ENCODE measurements around the gene ADAT3.

Gene ADAT3

GRCh38 chr19:1947651-1948209 lies 42.5 kb downstream of the ADAT3 start:
- no peak overlapping the region for H3K4me3 ChIP-seq (ENCODE audit: low read depth in 1 of 2, low read length in 2 of 2)
- peaks cover 9% of the 10 kb centered on the region for H3K4me1 ChIP-seq (ENCODE audit: insufficient read depth, low read length)
- no peak overlapping the region for H3K27ac ChIP-seq (ENCODE audit: low read depth, low read length)
- no peaks in the 10 kb centered on the region for H3K36me3 ChIP-seq (ENCODE audit: insufficient read depth, low read length)
- H3K9ac ChIP-seq (ENCODE audit: low read length) = no peak overlapping the region
- H3K27me3 ChIP-seq (ENCODE audit: control insufficient read depth in 1 of 2, insufficient read depth in 2 of 2, low read length in 2 of 2) = no peaks in the 10 kb centered on the region
- H3K9me3 ChIP-seq (ENCODE audit: low read length) = no peaks in the 10 kb centered on the region

DNA sequence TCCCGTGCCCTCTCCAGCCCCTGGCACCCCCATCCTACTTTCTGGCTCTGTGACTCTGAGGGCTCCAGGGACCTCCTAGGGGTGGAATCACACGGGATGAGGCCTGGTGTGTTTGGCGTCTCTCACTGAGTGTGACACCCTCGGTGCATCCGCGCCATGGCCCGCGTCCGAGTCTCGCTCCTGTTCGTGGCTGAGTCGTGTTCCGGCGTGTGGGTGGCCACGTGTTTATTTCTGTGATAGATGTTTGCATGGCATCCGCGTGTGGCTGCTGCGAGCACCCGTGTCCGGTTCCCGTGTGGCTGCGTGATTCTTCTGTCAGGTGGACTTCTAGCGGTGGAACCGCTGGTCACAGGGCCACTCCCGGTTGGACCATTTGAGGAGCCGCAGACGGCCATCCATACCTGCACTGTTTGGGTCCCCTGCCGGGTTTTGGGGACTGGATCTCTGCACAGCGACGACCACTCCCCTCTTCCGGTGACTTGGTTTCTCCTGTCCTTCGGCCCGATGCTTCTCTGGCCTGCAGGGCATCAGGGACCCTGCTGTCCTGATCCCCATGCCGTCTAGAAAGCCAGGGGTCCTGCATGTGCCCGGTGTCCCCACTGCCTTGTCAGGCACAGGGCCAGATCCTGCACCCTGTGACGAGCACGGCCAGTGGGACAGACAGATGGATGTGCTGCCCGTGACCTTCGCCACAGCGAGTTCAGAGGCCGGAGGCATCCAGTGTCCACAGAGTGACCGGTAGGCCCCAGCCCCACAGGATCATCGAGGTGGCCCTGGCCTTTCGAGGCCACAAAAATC lies 44.3 kb downstream of the ADAT3 start:
- Histone ChIP-seq H3K36me3 (ENCODE audit: insufficient read depth, low read length) (no peaks in the 10 kb centered on the region), H3K4me3 (ENCODE audit: low read depth in 1 of 2, low read length in 2 of 2) (no peak overlapping the region), H3K27ac (ENCODE audit: low read depth, low read length) (no peak overlapping the region), H3K9ac (ENCODE audit: low read length) (no peak overlapping the region), H3K4me1 (ENCODE audit: insufficient read depth, low read length) (no peaks in the 10 kb centered on the region), H3K9me3 (ENCODE audit: low read length) (no peaks in the 10 kb centered on the region), H3K27me3 (ENCODE audit: control insufficient read depth in 1 of 2, insufficient read depth in 2 of 2, low read length in 2 of 2) (no peaks in the 10 kb centered on the region)

- no peaks in the 10 kb centered on the region for H3K4me1 ChIP-seq (ENCODE audit: insufficient read depth, low read length)
- H3K36me3 ChIP-seq (ENCODE audit: insufficient read depth, low read length) = no peaks in the 10 kb centered on the region
These were observed 45.4 kb downstream of the ADAT3 start for GRCh38 chr19:1950640-1951039.

GRCh38 chr19:1952635-1953034 lies 47.4 kb downstream of the ADAT3 start:
- no peak overlapping the region for H3K9ac ChIP-seq (ENCODE audit: low read length)
- no peaks in the 10 kb centered on the region for H3K36me3 ChIP-seq (ENCODE audit: insufficient read depth, low read length)
- peaks cover 8% of the 10 kb centered on the region for H3K4me1 ChIP-seq (ENCODE audit: insufficient read depth, low read length)
- no peaks in the 10 kb centered on the region for H3K27me3 ChIP-seq (ENCODE audit: control insufficient read depth in 1 of 2, insufficient read depth in 2 of 2, low read length in 2 of 2)
- H3K4me3 ChIP-seq (ENCODE audit: low read depth in 1 of 2, low read length in 2 of 2) = no peak overlapping the region
- no peaks in the 10 kb centered on the region for H3K9me3 ChIP-seq (ENCODE audit: low read length)
- no peak overlapping the region for H3K27ac ChIP-seq (ENCODE audit: low read depth, low read length)

More at GRCh38 chr19:1950640-1951039, 45.4 kb downstream of the ADAT3 start:
- Histone ChIP-seq H3K9ac (ENCODE audit: low read length) (no peak overlapping the region), H3K27ac (ENCODE audit: low read depth, low read length) (no peak overlapping the region), H3K4me3 (ENCODE audit: low read depth in 1 of 2, low read length in 2 of 2) (no peak overlapping the region), H3K27me3 (ENCODE audit: control insufficient read depth in 1 of 2, insufficient read depth in 2 of 2, low read length in 2 of 2) (no peaks in the 10 kb centered on the region), H3K9me3 (ENCODE audit: low read length) (no peaks in the 10 kb centered on the region)

- no peak overlapping the region for H3K27ac ChIP-seq (ENCODE audit: low read depth, low read length)
- no peak overlapping the region for H3K9ac ChIP-seq (ENCODE audit: low read length)
- no peak overlapping the region for H3K4me3 ChIP-seq (ENCODE audit: low read depth in 1 of 2, low read length in 2 of 2)
- H3K36me3 ChIP-seq (ENCODE audit: insufficient read depth, low read length) = no peaks in the 10 kb centered on the region
- H3K27me3 ChIP-seq (ENCODE audit: control insufficient read depth in 1 of 2, insufficient read depth in 2 of 2, low read length in 2 of 2) = no peaks in the 10 kb centered on the region
- peaks cover 8% of the 10 kb centered on the region for H3K4me1 ChIP-seq (ENCODE audit: insufficient read depth, low read length)
- H3K9me3 ChIP-seq (ENCODE audit: low read length) = no peaks in the 10 kb centered on the region
These were observed 47.8 kb downstream of the ADAT3 start for GRCh38 chr19:1953037-1953436.

GRCh38 chr19:1953441-1954094 lies 48.4 kb downstream of the ADAT3 start:
- Histone ChIP-seq H3K36me3 (ENCODE audit: insufficient read depth, low read length) (no peaks in the 10 kb centered on the region), H3K27ac (ENCODE audit: low read depth, low read length) (no peak overlapping the region), H3K4me1 (ENCODE audit: insufficient read depth, low read length) (peaks cover 8% of the 10 kb centered on the region), H3K9ac (ENCODE audit: low read length) (no peak overlapping the region), H3K4me3 (ENCODE audit: low read depth in 1 of 2, low read length in 2 of 2) (no peak overlapping the region), H3K9me3 (ENCODE audit: low read length) (no peaks in the 10 kb centered on the region), H3K27me3 (ENCODE audit: control insufficient read depth in 1 of 2, insufficient read depth in 2 of 2, low read length in 2 of 2) (no peaks in the 10 kb centered on the region)

DNA sequence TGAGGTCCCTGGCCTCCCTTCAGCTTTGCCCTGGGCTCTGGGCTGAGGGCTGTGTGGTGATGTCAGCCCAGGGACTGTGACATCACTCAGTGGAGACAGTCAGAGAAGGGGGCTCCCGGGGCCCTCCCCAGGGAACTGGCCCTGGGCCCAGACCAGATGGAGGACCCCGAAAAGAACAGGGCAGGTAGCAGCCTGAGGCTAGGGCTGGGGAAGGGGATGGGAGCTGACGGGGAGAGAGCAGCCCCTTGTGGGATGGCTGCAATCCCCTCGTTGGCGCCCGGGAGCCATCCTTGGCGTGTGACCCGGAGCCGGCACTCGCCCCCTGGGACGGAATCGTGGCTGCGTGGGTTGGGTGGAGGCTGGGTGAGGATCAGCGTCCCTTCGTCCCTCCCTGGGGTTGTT lies 49.3 kb downstream of the ADAT3 start:
- no peaks in the 10 kb centered on the region for H3K36me3 ChIP-seq (ENCODE audit: insufficient read depth, low read length)

DNA sequence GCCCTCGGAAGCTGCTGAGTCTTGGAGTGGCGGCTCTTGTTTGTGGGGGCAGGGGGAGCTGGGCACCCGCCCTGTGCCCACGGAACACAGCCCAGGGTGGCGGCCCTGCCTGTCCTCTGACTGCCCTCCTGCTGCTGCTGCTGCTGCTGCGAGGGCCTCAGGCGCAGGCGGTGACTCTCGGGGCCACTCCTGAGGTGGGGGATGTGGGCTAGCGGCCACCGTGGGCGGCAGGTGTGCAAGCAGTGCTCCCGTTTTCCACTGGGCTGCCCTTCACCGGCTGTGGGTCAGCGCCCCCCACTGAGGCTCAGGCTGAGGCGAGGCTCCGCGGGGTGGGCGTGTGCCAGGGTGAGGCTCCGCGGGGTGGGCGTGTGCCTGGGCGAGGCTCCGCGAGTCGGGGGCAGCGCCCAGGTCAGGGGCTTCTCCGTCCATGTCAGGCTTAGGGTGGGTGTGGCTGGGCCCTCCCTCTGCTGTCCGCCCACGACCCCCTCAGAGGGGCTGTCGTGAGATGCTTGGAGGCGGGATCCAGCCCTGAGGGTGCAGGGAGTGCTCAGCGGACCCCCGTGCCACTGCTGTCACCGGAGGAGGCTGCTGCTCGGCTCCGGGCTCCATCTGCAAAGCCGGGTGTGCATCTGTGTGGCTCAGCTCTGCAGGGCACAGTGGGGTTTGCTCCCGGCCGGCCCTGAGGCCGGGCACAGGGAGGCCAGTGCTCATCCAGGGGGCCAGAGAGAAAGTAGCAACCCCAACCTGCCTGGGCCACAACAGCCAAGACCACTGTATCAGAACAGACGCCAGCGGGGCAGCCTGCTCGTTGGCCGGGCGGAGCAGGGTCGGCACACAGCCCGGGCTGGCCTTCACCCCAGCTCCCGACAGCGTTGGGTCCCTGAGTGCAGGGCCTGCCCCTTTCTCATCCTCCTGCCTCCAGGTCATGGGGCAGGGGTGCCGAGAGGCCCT lies 50.2 kb downstream of the ADAT3 start:
- Histone ChIP-seq H3K4me1 (ENCODE audit: insufficient read depth, low read length) (peaks cover 8% of the 10 kb centered on the region), H3K4me3 (ENCODE audit: low read depth in 1 of 2, low read length in 2 of 2) (no peak overlapping the region), H3K27ac (ENCODE audit: low read depth, low read length) (no peak overlapping the region), H3K9ac (ENCODE audit: low read length) (no peak overlapping the region), H3K9me3 (ENCODE audit: low read length) (no peaks in the 10 kb centered on the region), H3K27me3 (ENCODE audit: control insufficient read depth in 1 of 2, insufficient read depth in 2 of 2, low read length in 2 of 2) (no peaks in the 10 kb centered on the region), H3K36me3 (ENCODE audit: insufficient read depth, low read length) (no peaks in the 10 kb centered on the region)

More for the DNA sequence above, 49.3 kb downstream of the ADAT3 start:
- H3K27me3 ChIP-seq (ENCODE audit: control insufficient read depth in 1 of 2, insufficient read depth in 2 of 2, low read length in 2 of 2) = no peaks in the 10 kb centered on the region
- no peaks in the 10 kb centered on the region for H3K9me3 ChIP-seq (ENCODE audit: low read length)
- peaks cover 8% of the 10 kb centered on the region for H3K4me1 ChIP-seq (ENCODE audit: insufficient read depth, low read length)
- H3K9ac ChIP-seq (ENCODE audit: low read length) = no peak overlapping the region
- H3K4me3 ChIP-seq (ENCODE audit: low read depth in 1 of 2, low read length in 2 of 2) = no peak overlapping the region
- no peak overlapping the region for H3K27ac ChIP-seq (ENCODE audit: low read depth, low read length)

GRCh38 chr19:1956122-1956494 lies 50.9 kb downstream of the ADAT3 start:
- Histone ChIP-seq H3K36me3 (ENCODE audit: insufficient read depth, low read length) (no peaks in the 10 kb centered on the region), H3K9me3 (ENCODE audit: low read length) (no peaks in the 10 kb centered on the region), H3K27me3 (ENCODE audit: control insufficient read depth in 1 of 2, insufficient read depth in 2 of 2, low read length in 2 of 2) (no peaks in the 10 kb centered on the region), H3K9ac (ENCODE audit: low read length) (no peak overlapping the region), H3K4me3 (ENCODE audit: low read depth in 1 of 2, low read length in 2 of 2) (no peak overlapping the region), H3K27ac (ENCODE audit: low read depth, low read length) (no peak overlapping the region), H3K4me1 (ENCODE audit: insufficient read depth, low read length) (peaks cover 8% of the 10 kb centered on the region)

GRCh38 chr19:1956868-1957492 lies 51.8 kb downstream of the ADAT3 start:
- Histone ChIP-seq H3K4me1 (ENCODE audit: insufficient read depth, low read length) (peaks cover 8% of the 10 kb centered on the region), H3K36me3 (ENCODE audit: insufficient read depth, low read length) (no peaks in the 10 kb centered on the region), H3K9ac (ENCODE audit: low read length) (no peak overlapping the region), H3K9me3 (ENCODE audit: low read length) (no peaks in the 10 kb centered on the region), H3K27ac (ENCODE audit: low read depth, low read length) (peak overlapping the region; percentile 52), H3K4me3 (ENCODE audit: low read depth in 1 of 2, low read length in 2 of 2) (peak overlapping the region in 1 of 2 donors; percentile 23), H3K27me3 (ENCODE audit: control insufficient read depth in 1 of 2, insufficient read depth in 2 of 2, low read length in 2 of 2) (no peaks in the 10 kb centered on the region)
